IPS DF 6.9 (cell line): ENCODE results near the gene SIGMAR1.
"Not testable (repeated sequence)": the region's sequence is repeated elsewhere in the genome, so short reads cannot be mapped to it uniquely, and the experiment has no call there.

Experiments used
- DNase-seq: peaks from one replicate; pipeline ENCODE4 v3.0.0-alpha.2; 2013; ENCODE audit warnings: low read depth, low spot score
- H3K27ac ChIP-seq: one replicate; pipeline ENCODE4 v1.5.1; 2013; ENCODE audit warnings: low read length, control low read depth
- H3K27me3 ChIP-seq: 2 replicates; pipeline ENCODE4 v1.6.1; 2013; ENCODE audit warnings: mild to moderate bottlenecking, low read length; ENCODE audit not compliant: control insufficient read depth, insufficient read depth
- H3K36me3 ChIP-seq: 2 replicates; pipeline ENCODE4 v1.6.1; 2013; ENCODE audit warnings: low read length; ENCODE audit not compliant: control insufficient read depth, insufficient read depth
- H3K4me1 ChIP-seq: 2 replicates; pipeline ENCODE4 v1.6.1; 2013; ENCODE audit warnings: low read length; ENCODE audit not compliant: control insufficient read depth, insufficient read depth
- H3K4me3 ChIP-seq: 2 replicates; pipeline ENCODE4 v1.5.1; 2013; ENCODE audit warnings: mild to moderate bottlenecking, low read length
- H3K9me3 ChIP-seq: 2 replicates; pipeline ENCODE4 v1.6.1; 2013; ENCODE audit warnings: low read length, inconsistent platforms; ENCODE audit not compliant: control insufficient read depth, insufficient read depth
- WGBS: extraction: QIAGEN DNeasy Blood & Tissue Kit; methylation state at CpG from one replicate; pipeline ENCODE4 v1.1.7; 2013; ENCODE audit warnings: mixed read lengths, missing lambda C conversion rate; ENCODE audit not compliant: insufficient read length, insufficient coverage; 5-methylcytosine and 5-hydroxymethylcytosine counted together

Gene SIGMAR1

DNA sequence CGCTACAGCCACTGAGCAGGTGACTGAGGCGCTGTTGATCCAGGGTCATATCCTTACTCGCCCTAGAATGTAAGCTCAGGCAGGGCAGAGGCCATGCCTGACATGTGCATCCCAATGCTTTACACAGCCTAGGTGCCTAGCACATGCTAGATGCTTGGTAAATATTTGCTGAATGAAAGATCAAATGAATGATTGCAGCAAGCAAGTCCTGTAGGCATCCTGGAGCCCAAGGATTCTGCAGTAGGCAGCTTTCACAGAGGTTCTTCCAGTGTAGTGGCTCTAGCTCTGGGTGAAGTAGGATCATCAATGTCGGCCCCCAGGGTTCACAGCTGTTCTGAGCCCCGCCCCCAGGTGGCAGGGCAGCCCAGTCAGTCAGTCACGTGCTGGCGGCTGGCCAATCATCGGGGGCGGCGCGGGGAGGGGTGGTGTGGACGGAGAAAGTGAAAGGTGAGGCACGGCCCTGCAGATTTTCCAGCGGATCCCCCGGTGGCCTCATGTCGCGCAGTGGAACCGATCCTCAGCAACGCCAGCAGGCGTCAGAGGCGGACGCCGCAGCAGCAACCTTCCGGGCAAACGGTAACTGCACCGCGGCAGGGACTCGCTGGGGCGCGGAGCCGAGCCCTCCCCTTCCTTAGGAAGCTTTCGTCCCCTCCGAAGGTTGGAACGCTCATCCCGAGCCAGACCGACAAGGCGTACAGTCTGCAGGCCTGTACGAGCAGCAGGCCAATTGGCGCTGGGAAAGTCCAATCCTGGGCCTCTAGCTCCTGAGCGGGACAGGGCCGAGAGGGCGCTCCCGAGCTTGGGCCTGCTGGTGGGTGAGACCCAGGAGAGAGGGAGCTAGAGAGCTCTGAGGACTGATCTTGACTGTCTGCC is 8.9 kb upstream of the SIGMAR1 start, which contains the start of gene GALT:
GALT (plus strand) TSS at position 465 of the 873 bp plus-strand sequence; CDS start at position 495, 30 bp downstream.
- no CpG with 5 or more reads among the region's 43 CpGs for WGBS
- Histone ChIP-seq H3K4me3 (peak within 1 kb of the TSS; percentile 70), H3K27ac (no peak within 1 kb of the TSS), H3K9me3 (no peaks in the 10 kb centered on the region), H3K36me3 (peaks cover 8% of the 10 kb centered on the region), H3K4me1 (peaks cover 12% of the 10 kb centered on the region), H3K27me3 (no peaks in the 10 kb centered on the region)
- peak; percentile 50 for DNase-seq

DNA sequence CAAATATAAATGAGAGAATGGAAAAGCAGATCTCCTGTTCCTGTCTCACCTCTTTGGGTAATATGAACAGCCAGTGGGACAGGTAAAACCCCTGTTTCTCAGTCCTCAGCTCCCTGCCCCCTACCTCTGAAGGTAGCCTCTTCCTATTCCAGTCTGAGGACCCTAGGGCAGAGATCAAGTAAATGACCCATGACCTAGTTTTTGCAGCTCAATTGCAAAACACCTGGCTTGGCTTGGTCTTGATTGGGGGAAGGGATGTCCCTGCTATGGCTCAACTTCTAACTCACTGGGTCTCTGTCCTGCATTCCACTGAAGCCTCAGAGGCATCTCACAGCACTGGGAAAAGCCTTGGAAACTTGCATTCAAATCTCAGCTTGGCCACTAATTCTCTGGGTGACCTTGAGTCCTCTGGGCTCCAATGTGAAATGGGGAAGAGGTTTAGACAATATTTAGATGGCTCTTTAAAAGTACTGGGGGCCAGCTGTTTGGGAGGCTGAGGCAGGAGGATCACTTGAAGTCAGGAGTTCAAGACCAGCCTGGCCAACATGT is 7.3 kb upstream of the SIGMAR1 start:
- no peak overlapping the region for H3K27ac ChIP-seq
- no peaks in the 10 kb centered on the region for H3K27me3 ChIP-seq

DNA sequence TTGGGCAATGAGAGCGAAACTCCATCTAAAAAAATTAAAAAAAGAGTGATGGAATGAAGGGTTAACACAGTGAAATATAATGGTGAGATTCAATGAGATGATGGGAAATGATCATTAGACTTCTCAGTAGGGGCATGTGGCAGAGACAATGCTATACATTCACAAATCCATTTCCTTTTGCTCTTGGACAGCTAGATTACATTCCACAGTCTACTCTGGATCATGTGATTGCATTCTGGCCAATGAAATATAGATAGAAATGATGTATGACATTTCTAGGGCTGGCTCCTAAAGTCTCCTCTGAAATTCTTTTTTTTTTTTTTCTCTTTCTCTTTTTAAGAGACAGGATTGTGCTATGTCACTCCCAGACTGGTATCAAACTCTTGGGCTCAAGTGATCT is 5.1 kb upstream of the SIGMAR1 start:
- Histone ChIP-seq H3K27ac (no peak overlapping the region), H3K4me3 (no peak overlapping the region), H3K9me3 (no peaks in the 10 kb centered on the region), H3K36me3 (no peaks in the 10 kb centered on the region), H3K27me3 (no peaks in the 10 kb centered on the region; the same call in 1 of the 2 replicates), H3K4me1 (peaks cover 11% of the 10 kb centered on the region)
- no CpG with 5 or more reads among the region's 1 CpG for WGBS
- no peak for DNase-seq

More for the DNA sequence above, 7.3 kb upstream of the SIGMAR1 start:
- no peak for DNase-seq
- Histone ChIP-seq H3K4me3 (no peak overlapping the region), H3K9me3 (no peaks in the 10 kb centered on the region), H3K36me3 (peaks cover 8% of the 10 kb centered on the region), H3K4me1 (peaks cover 12% of the 10 kb centered on the region)

DNA sequence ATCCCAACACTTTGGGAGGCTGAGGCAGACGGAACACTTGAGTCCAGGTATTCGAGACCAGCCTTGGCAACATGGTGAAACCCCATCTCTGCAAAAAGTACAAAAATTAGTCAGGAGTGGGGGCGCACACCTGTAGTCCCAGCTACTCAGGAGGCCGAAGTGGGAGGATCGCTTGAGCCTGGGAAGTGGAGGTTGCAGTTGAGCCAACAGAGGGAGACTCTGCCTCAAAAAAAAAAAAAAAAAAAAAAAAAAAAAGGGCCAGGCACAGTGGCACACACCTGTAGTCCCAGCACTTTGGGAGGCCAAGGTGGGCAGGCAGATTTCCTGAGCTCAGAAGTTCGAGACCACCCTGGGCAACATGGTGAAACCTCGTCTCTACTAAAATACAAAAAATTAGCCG is 1.7 kb upstream of the SIGMAR1 start:
- H3K4me3 ChIP-seq, H3K36me3 ChIP-seq, H3K4me1 ChIP-seq, DNase-seq, H3K27me3 ChIP-seq, H3K9me3 ChIP-seq, H3K27ac ChIP-seq: not testable (repeated sequence)
- no CpG with 5 or more reads among the region's 8 CpGs for WGBS

DNA sequence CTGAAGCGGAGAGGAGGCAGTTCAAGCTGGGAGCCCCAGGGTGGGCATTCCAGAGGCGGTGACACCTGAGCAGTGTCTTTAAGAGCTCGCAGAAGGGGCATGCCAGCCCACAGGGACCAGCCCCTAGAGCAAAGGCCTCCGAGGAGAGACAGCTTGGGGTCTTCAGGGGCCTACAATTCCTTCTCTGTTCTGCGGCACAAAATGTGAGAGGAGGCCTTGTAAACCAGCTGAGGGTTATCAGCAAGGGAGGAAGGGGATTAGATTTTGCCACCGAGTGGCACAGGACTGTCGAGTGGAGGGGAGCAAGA is 505 bp upstream of the SIGMAR1 start:
- H3K27ac ChIP-seq, result no peak overlapping the region
- no peaks in the 10 kb centered on the region; the same call in 1 of the 2 replicates for H3K4me1 ChIP-seq
- H3K9me3 ChIP-seq, result no peaks in the 10 kb centered on the region
- H3K4me3 ChIP-seq, result peak overlapping the region; percentile 76; the same call in 1 of the 2 replicates
- peaks cover 7% of the 10 kb centered on the region for H3K36me3 ChIP-seq
- no peak for DNase-seq
- no CpG with 5 or more reads among the region's 7 CpGs for WGBS
- no peaks in the 10 kb centered on the region; the same call in 1 of the 2 replicates for H3K27me3 ChIP-seq

DNA sequence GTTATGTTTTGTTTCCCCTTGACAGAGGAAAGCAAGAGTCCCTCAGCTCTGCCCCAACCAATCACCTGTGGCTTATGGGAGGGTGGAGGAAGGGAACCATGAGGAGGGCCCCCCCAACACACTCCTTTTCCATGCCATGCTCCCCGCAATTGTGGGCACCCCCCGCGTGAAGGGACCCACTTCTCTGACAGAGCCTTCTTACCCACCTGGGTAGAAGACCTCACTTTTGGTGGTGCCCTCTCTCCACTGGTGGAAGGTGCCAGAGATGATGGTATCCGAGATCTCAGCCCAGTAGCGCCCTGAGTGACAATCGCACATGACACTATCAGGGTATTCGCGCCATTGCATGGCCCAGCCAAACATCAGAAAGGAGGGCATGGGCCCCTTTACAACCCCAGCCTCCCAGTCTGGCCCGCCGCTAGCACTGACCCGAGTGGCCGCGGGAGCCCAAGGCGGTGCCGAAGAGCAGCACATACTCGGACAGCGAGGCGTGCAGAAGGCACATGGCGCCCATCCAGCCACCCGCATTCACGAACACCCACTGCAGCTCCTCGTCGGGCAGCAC is 714 bp downstream of the SIGMAR1 start:
- peaks cover 7% of the 10 kb centered on the region for H3K36me3 ChIP-seq
- no peaks in the 10 kb centered on the region; the same call in 1 of the 2 replicates for H3K27me3 ChIP-seq
- H3K4me3 ChIP-seq, result peak overlapping the region; percentile 76
- no peaks in the 10 kb centered on the region; the same call in 1 of the 2 replicates for H3K4me1 ChIP-seq
- WGBS, result no CpG with 5 or more reads among the region's 23 CpGs
- no peak overlapping the region for H3K27ac ChIP-seq
- no peaks in the 10 kb centered on the region for H3K9me3 ChIP-seq
- DNase-seq, result no peak

DNA sequence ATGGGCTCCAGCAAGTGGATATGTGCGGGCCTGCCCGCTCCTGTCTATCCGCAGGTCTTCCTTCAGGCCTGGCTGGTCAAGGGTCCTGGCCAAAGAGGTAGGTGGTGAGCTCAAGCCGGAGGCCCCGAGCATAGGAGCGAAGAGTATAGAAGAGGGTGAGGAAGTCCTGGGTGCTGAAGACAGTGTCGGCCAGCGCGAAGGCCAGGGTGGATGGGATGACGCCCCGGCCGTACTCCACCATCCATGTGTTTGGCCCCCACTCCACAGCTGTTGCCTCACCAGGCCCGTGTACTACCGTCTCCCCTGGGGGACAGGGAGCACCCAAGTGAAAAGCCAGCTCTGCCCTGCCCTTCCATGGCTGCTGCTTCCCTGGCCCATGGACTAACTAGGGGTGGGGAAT is 2.0 kb downstream of the SIGMAR1 start:
- Histone ChIP-seq H3K9me3 (no peaks in the 10 kb centered on the region), H3K27ac (no peak overlapping the region), H3K4me1 (no peaks in the 10 kb centered on the region; the same call in 1 of the 2 replicates), H3K27me3 (peaks cover 7% of the 10 kb centered on the region; the same call in 1 of the 2 replicates), H3K36me3 (peaks cover 7% of the 10 kb centered on the region), H3K4me3 (no peak overlapping the region)
- WGBS, result no CpG with 5 or more reads among the region's 14 CpGs
- no peak for DNase-seq

DNA sequence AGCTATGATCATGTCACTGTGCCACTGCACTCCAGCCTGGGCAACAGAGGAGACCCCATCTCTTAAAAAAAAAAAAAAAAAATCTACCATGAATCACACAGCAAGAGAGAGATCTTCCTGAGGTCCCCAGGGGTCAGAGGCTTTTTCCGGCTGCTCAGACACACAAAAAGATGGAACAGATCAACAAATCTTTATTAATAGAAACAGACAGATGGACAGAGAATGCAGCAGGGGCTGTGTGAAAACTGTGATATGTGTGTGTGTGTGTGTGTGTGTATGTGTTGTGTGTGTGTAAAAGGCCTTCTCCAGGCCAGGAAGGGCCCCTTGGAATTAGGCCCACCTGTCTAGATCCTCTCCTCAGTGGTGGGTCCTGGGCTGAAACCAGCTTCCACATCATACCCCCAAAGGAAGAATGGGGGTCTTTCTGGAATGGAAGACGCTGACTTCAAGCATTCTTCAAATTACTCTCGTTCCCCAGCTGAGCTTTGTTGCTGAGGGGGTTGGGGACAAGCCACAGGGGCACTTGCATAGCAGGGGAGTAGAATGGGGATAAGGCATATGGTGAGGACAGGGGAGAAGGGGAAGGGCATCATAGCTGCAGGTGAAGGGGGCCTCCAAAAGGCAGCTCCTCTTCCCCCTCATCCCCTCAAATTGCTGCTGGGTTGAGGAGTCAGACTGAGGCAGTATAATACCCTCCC is 2.9 kb downstream of the SIGMAR1 start:
- no CpG with 5 or more reads among the region's 3 CpGs for WGBS
- no peak for DNase-seq
- H3K27me3 ChIP-seq, result peaks cover 15% of the 10 kb centered on the region

DNA sequence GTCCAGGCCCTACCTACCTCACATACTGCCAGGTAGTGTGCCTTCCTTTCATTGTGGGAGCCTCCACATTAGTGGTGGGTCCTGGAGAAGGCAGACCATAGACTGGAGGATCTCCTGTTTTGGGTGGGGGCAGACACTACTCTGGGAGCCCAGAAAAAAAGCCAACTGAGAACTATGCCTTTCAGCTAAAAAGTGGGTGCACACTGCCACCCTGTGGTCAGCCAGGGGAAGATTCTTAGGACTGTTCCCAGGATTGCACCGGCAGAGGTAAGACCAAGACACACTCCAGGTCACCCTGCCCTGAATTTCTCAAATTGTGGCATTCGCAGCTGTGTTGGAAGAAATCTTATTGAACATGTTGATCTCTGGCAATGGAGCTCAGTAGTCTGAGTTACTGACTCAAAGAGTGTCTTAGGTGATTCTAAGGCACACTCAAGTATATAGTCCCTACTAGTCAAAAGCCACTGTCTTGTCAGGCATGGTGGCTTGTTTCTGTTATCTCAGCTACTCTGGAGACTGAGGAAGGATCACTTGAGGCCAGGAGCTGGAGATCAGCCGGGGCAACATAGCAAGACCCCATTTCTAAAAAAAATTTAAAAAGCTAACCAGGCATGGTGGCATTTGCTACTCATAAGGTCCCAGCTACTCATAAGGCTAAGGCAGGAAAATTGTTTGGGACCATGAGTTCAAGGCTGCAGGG is 3.6 kb downstream of the SIGMAR1 start:
- Histone ChIP-seq H3K4me1 (no peaks in the 10 kb centered on the region; the same call in 1 of the 2 replicates), H3K27me3 (peaks cover 21% of the 10 kb centered on the region), H3K4me3 (no peak overlapping the region), H3K27ac (no peak overlapping the region), H3K9me3 (no peaks in the 10 kb centered on the region), H3K36me3 (peaks cover 7% of the 10 kb centered on the region)
- no peak for DNase-seq
- no CpG with 5 or more reads among the region's 3 CpGs for whole genome bisulfite sequencing

More for the DNA sequence above, 2.9 kb downstream of the SIGMAR1 start:
- Histone ChIP-seq H3K4me1 (no peaks in the 10 kb centered on the region; the same call in 1 of the 2 replicates), H3K4me3 (no peak overlapping the region), H3K36me3 (peaks cover 7% of the 10 kb centered on the region), H3K9me3 (no peaks in the 10 kb centered on the region), H3K27ac (no peak overlapping the region)

DNA sequence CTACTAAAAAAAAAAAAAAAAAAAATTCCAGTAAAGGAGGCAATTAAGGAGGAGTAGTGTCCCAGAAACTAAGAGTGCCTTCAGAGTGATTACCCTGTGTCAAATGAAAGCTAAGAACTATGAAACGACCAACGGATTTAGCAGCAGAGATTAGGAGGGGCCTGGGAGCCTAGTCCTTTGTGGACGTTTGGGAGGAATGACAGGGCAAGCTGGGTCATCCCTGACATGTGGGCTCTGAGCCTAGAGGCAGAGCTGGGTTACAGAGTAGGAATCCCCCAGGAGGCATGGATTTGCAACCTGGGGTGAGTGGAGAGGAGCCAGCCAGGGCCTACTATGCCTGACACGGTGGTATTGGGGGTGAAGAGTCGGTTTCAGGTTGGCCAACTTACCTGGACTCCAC is 4.4 kb downstream of the SIGMAR1 start:
- Histone ChIP-seq H3K36me3 (peaks cover 7% of the 10 kb centered on the region), H3K27me3 (peaks cover 27% of the 10 kb centered on the region), H3K4me3 (no peak overlapping the region), H3K4me1 (no peaks in the 10 kb centered on the region; the same call in 1 of the 2 replicates), H3K9me3 (no peaks in the 10 kb centered on the region), H3K27ac (no peak overlapping the region)
- WGBS, result no CpG with 5 or more reads among the region's 5 CpGs
- DNase-seq, result no peak
